Neutrophil (primary cell): ENCODE measurements around the gene SERPINE1.
"Not testable (repeated sequence)": the region's sequence is repeated elsewhere in the genome, so short reads cannot be mapped to it uniquely, and the experiment has no call there.

ENCODE experiments used
- H3K27ac ChIP-seq: fragments of 200-600 bp; sonication (generic); 2 replicates; pipeline ENCODE4 v1.5.1; 2016; ENCODE audit warnings: mild to moderate bottlenecking, moderate library complexity
- H3K27me3 ChIP-seq: fragments of 200-600 bp; sonication (generic); 2 replicates; pipeline ENCODE4 v1.6.0; 2016; ENCODE audit warnings: mild to moderate bottlenecking
- H3K36me3 ChIP-seq: fragments of 200-600 bp; sonication (generic); 2 replicates; pipeline ENCODE4 v1.5.1; 2017
- H3K4me1 ChIP-seq, 2 experiments: fragments of 200-600 bp in 1 of 2; sonication (generic) in 1 of 2; 1 replicate in 1 of 2; 2 replicates in 1 of 2; pipeline versions ENCODE4 v1.5.1 to v1.6.1; 2013 to 2016; ENCODE audit warnings: low read depth in 1 of 2, low read length in 1 of 2, mild to moderate bottlenecking in 1 of 2, moderate library complexity in 1 of 2; ENCODE audit not compliant: control insufficient read depth in 1 of 2, insufficient read depth in 1 of 2
- H3K4me3 ChIP-seq, 2 experiments: fragments of 200-600 bp in 1 of 2; sonication (generic) in 1 of 2; 1 replicate in 1 of 2; 2 replicates in 1 of 2; pipeline ENCODE4 v1.5.1; 2013 to 2016; ENCODE audit warnings: low read depth in 1 of 2, low read length in 1 of 2, mild to moderate bottlenecking in 1 of 2, moderate library complexity in 1 of 2
- H3K9me3 ChIP-seq: fragments of 200-600 bp; sonication (generic); 2 replicates; pipeline ENCODE4 v1.5.1; 2016
- CTCF ChIP-seq: fragments of 200-600 bp; sonication (generic); IDR thresholded peaks from 2 replicates; pipeline ENCODE4 v1.5.1; 2016; ENCODE audit warnings: antibody characterized with exemption

Gene SERPINE1

GRCh38 chr7:101128040-101128834 is 1.3 kb downstream of the SERPINE1 start:
- H3K27ac ChIP-seq: no peak overlapping the region
- no peaks in the 10 kb centered on the region for H3K4me1 ChIP-seq

GRCh38 chr7:101129603-101130117 is 2.8 kb downstream of the SERPINE1 start:
- no peak overlapping the region for H3K27ac ChIP-seq
- no peak for TF ChIP-seq CTCF
- H3K4me3 ChIP-seq: no peak overlapping the region
- peaks cover 66% of the 10 kb centered on the region for H3K27me3 ChIP-seq
- H3K4me1 ChIP-seq: no peaks in the 10 kb centered on the region
- no peaks in the 10 kb centered on the region for H3K36me3 ChIP-seq
- no peaks in the 10 kb centered on the region for H3K9me3 ChIP-seq

More at GRCh38 chr7:101128040-101128834, 1.3 kb downstream of the SERPINE1 start:
- no peak overlapping the region for H3K4me3 ChIP-seq
- no peak for TF ChIP-seq CTCF
- H3K9me3 ChIP-seq: no peaks in the 10 kb centered on the region
- H3K36me3 ChIP-seq: no peaks in the 10 kb centered on the region
- peaks cover 66% of the 10 kb centered on the region for H3K27me3 ChIP-seq

GRCh38 chr7:101132626-101133600 is 6.0 kb downstream of the SERPINE1 start:
- H3K9me3 ChIP-seq, H3K4me3 ChIP-seq, H3K27ac ChIP-seq, H3K36me3 ChIP-seq, H3K4me1 ChIP-seq: not testable (repeated sequence)
- H3K27me3 ChIP-seq: peaks cover 63% of the 10 kb centered on the region

GRCh38 chr7:101133621-101134398 is 6.9 kb downstream of the SERPINE1 start:
- H3K9me3 ChIP-seq: no peaks in the 10 kb centered on the region
- H3K4me1 ChIP-seq: no peaks in the 10 kb centered on the region
- no peak overlapping the region for H3K4me3 ChIP-seq
- H3K27ac ChIP-seq: no peak overlapping the region
- H3K36me3 ChIP-seq: no peaks in the 10 kb centered on the region
- no peak for TF ChIP-seq CTCF
- peaks cover 64% of the 10 kb centered on the region for H3K27me3 ChIP-seq

GRCh38 chr7:101134399-101134980 is 7.6 kb downstream of the SERPINE1 start:
- Histone ChIP-seq H3K9me3 (no peaks in the 10 kb centered on the region), H3K36me3 (no peaks in the 10 kb centered on the region), H3K4me3 (no peak overlapping the region), H3K27me3 (peaks cover 64% of the 10 kb centered on the region), H3K27ac (no peak overlapping the region), H3K4me1 (no peaks in the 10 kb centered on the region)
- TF ChIP-seq CTCF: no peak
